ENCODE measurements around the gene DHX8. TPM values are rescaled to one million over a fixed set of nuclear protein-coding genes. Genes with fewer than 3 reads are reported as not detected.

The DHX8 gene
- total and polyA plus RNA-seq, 2 experiments from 2014 or later, result 33.1 to 34.4 TPM

DNA sequence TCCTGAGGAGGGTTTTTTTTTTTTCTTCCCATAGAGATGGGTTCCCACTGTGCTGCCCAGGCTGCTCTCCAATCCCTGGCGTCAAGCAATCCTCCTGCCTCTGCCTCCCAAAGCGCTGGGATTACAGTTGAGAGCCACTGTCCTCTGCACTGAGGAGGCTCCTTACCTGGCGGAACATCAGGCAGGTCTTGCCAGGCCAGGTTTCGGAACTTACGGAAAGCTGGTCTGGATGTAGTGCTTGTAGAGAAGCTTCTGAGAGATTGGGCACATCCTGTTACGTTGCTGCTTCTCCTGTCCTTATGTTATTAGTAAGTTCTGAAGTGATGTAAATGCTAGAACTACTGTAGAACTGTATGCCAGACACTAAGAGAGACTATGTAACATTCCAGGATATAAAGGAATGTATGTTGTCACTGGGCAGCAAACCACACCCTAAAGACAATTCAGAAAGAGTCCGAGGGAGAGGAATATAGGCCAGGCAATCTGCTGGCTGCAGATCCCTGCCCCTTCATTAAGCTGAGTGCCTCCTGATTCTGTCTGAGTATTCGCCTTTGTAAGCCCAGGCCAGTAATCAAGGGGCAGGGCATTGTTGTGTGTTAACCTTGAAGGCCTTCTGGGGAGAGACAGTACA is 41.3 kb downstream of the DHX8 start:
- peaks cover 7% of the 10 kb centered on the region; the same call in 1 of the 2 replicates for H3F3A ChIP-seq (ENCODE audit: insufficient read depth)
- no peak overlapping the region for H3K9ac ChIP-seq
- WGBS, 2 experiments (ENCODE audit: low coverage in 1 of 2, low lambda C conversion rate in 2 of 2, missing lambda C conversion rate in 2 of 2), result 88 to 89% methylated on average over 8 of the region's 8 CpGs
- peak; percentile 29 for DNase-seq
- H3K4me1 ChIP-seq (ENCODE audit: insufficient read depth), result peaks cover 3% of the 10 kb centered on the region; the same call in 1 of the 2 replicates
- no peaks in the 10 kb centered on the region for H3K9me2 ChIP-seq (ENCODE audit: insufficient read depth)
- no peak for TF ChIP-seq EZH2 (IDR thresholded peaks at IDR 0.05; ENCODE audit: insufficient read depth, poor library complexity, severe bottlenecking)
- no peak for TF ChIP-seq EZH2phosphoT487 (IDR thresholded peaks at IDR 0.05; ENCODE audit: insufficient read depth, low read depth)
- no peaks in the 10 kb centered on the region for H3K79me2 ChIP-seq (ENCODE audit: insufficient read depth)
- no peak overlapping the region for H3K4me2 ChIP-seq (ENCODE audit: unreplicated experiment)
- H2AFZ ChIP-seq, result no peak overlapping the region
- no peaks in the 10 kb centered on the region for H3K27me3 ChIP-seq (replicated peaks; ENCODE audit: insufficient read depth)
- no peak overlapping the region for H3K27ac ChIP-seq
- in situ Hi-C loops (cut with MboI), result no loop called here
- H4K20me1 ChIP-seq (ENCODE audit: insufficient read depth), result no peaks in the 10 kb centered on the region
- H3K36me3 ChIP-seq (ENCODE audit: low read depth), result peaks cover 26% of the 10 kb centered on the region
- H3K9me3 ChIP-seq (ENCODE audit: low read depth), result no peaks in the 10 kb centered on the region
- no peak overlapping the region for H3K4me3 ChIP-seq

DNA sequence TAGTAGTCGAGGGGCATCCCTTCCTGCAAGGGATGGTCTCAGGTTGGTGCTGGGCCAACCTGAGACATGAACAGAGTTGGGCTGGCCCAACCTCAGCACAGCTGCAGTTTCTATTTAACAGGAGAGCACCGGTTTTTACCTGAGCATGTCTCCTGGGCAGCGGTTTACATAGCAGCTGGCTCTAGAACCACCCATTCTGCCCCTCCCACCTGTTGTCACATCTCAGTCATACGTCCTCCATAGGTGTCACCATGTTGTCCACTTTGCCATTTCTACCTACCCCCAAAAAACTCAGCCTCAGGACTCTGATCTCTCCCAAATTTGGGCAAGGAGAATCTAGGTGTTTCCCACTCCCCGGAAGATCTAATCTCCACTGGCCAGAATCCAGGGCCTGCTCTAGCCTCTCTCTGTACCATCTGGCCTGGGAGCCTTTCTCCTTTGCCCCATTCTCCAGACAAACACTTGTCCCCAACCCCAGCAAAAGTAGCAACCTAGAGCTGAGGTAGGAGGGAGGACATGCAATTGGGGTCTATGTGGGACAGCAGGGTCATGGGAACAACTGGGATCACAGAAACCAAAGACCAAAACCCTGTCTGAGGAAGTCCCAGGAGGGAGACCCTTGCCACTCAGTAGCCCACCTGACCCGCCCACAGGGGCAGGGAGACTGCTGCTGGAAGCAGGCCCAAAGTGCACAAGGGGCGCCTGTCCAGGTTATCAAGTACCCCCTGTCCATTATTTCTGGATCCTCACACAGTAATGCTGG is 43.3 kb downstream of the DHX8 start:
- H3K9ac ChIP-seq, result no peak overlapping the region
- H3K4me1 ChIP-seq (ENCODE audit: insufficient read depth), result peaks cover 10% of the 10 kb centered on the region; the same call in 1 of the 2 replicates
- 0 out of 2 replicates have a peak, but pooled peaks cover 3% of the 10 kb centered on the region for H3F3A ChIP-seq (ENCODE audit: insufficient read depth)
- no peak overlapping the region for H3K27ac ChIP-seq
- no peak overlapping the region for H3K4me3 ChIP-seq
- DNase-seq, result no peak
- no peaks in the 10 kb centered on the region for H3K27me3 ChIP-seq (replicated peaks; ENCODE audit: insufficient read depth)
- TF ChIP-seq EZH2 (IDR thresholded peaks at IDR 0.05; ENCODE audit: insufficient read depth, poor library complexity, severe bottlenecking) (no peak), EZH2phosphoT487 (IDR thresholded peaks at IDR 0.05; ENCODE audit: insufficient read depth, low read depth) (no peak)
- H3K79me2 ChIP-seq (ENCODE audit: insufficient read depth), result no peaks in the 10 kb centered on the region
- no peaks in the 10 kb centered on the region for H3K9me2 ChIP-seq (ENCODE audit: insufficient read depth)
- H3K36me3 ChIP-seq (ENCODE audit: low read depth), result peaks cover 13% of the 10 kb centered on the region; the same call in 1 of the 2 replicates
- no peak overlapping the region for H2AFZ ChIP-seq
- in situ Hi-C loops (cut with MboI), result no loop called here
- H3K9me3 ChIP-seq (ENCODE audit: low read depth), result no peaks in the 10 kb centered on the region
- no peak overlapping the region for H3K4me2 ChIP-seq (ENCODE audit: unreplicated experiment)
- H4K20me1 ChIP-seq (ENCODE audit: insufficient read depth), result no peaks in the 10 kb centered on the region
- WGBS, 2 experiments (ENCODE audit: low coverage in 1 of 2, low lambda C conversion rate in 2 of 2, missing lambda C conversion rate in 2 of 2), result 90 to 95% methylated on average over 7 of the region's 7 CpGs

DNA sequence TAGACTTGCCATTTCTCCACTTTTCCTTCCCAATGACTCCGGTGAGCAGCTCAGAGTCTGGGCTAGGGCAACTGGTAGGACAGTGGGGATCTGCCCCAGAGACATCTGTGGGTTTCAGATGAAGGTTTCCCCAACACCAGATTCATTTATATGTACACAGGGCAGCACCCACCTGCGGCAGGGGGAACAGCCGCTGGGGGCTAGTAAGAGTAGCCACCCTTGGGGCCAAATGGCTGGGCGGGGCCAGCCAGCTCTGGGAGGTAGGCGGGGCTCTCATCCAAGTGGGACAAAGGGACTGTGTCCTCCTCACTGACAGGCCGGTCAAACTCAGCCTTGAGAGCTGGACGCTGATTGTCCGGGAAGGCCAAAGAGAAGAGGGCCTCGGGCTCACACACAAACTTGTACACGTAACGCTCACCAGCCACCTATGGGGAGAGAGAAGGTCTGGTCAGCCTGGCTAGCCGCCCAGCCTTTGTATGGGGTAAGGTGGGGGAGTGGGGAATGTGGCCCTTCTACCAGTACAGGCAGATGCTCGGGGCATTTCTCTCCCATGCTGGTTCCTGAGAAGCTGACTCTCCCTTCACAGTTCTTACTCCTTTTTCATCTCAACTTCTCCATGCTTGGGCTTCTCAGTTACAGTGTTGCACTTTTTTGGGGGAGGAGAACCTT is 44.7 kb downstream of the DHX8 start:
- H3K27me3 ChIP-seq (replicated peaks; ENCODE audit: insufficient read depth), result no peaks in the 10 kb centered on the region
- in situ Hi-C loops (cut with MboI), result no loop called here
- H3K4me2 ChIP-seq (ENCODE audit: unreplicated experiment), result no peak overlapping the region
- H3K27ac ChIP-seq, result no peak overlapping the region
- H3K36me3 ChIP-seq (ENCODE audit: low read depth), result peaks cover 2% of the 10 kb centered on the region; the same call in 1 of the 2 replicates
- no peaks in the 10 kb centered on the region for H3K9me3 ChIP-seq (ENCODE audit: low read depth)
- no peak overlapping the region for H3K4me3 ChIP-seq
- 92 to 97% methylated on average over 13 of the region's 13 CpGs for WGBS, 2 experiments (ENCODE audit: low coverage in 1 of 2, low lambda C conversion rate in 2 of 2, missing lambda C conversion rate in 2 of 2)
- TF ChIP-seq EZH2 (IDR thresholded peaks at IDR 0.05; ENCODE audit: insufficient read depth, poor library complexity, severe bottlenecking), result no peak
- no peak for TF ChIP-seq EZH2phosphoT487 (IDR thresholded peaks at IDR 0.05; ENCODE audit: insufficient read depth, low read depth)
- H2AFZ ChIP-seq, result no peak overlapping the region
- H4K20me1 ChIP-seq (ENCODE audit: insufficient read depth), result no peaks in the 10 kb centered on the region
- H3K9me2 ChIP-seq (ENCODE audit: insufficient read depth), result no peaks in the 10 kb centered on the region
- DNase-seq, result no peak
- 0 out of 2 replicates have a peak, but pooled peaks cover 3% of the 10 kb centered on the region for H3F3A ChIP-seq (ENCODE audit: insufficient read depth)
- no peak overlapping the region for H3K9ac ChIP-seq
- H3K79me2 ChIP-seq (ENCODE audit: insufficient read depth), result no peaks in the 10 kb centered on the region
- peaks cover 10% of the 10 kb centered on the region; the same call in 1 of the 2 replicates for H3K4me1 ChIP-seq (ENCODE audit: insufficient read depth)
